ENCODE data around the gene TMEFF2. TPM values are rescaled to one million over a fixed set of nuclear protein-coding genes. Genes with fewer than 3 reads are reported as not detected.

TMEFF2 gene
- total RNA-seq, 1 experiment from 2014 or later, result not detected

DNA sequence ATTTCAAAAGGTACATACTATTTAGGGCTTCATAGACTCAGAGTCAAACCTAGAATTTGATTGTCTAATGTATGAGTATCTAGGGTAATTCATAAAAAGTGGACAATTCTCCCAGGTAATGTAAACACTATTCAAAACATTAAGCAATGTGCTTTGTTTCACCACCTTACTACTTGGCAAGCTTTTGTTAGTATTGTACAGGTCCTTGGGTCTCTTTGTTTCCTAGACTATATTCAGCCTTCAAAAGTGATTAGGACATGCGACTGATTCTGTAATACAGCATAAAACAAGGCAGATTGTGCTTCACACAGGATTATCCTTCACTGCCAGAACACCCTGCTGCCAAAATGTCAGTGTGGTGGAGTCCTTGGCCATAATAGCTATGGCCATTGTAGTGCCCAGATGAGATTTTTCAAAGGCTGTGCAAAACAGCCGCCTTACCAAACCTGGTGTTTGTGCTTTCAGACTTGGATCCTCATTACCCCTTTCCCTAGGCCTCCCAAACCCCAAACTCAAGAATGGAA, 257.8 kb downstream of the TMEFF2 start:
- no TSS peak for BruUV-seq (replicated peaks)
- DNase-seq, result no peak
- CTCF ChIA-PET, result interaction anchor here (1.4 kb wide), 1 partner anchor 226 kb away, joined by 3 read pairs; no protein-coding TSS in a partner anchor
- Mint-ChIP-seq H3K27ac (ENCODE audit: unreplicated experiment) (no peak overlapping the region), H3K27me3 (ENCODE audit: unreplicated experiment) (no peaks in the 10 kb centered on the region), H3K36me3 (ENCODE audit: insufficient read depth, unreplicated experiment) (no peaks in the 10 kb centered on the region), H3K4me3 (ENCODE audit: low read depth, unreplicated experiment) (no peak overlapping the region), H3K4me1 (ENCODE audit: low read depth, unreplicated experiment) (no peaks in the 10 kb centered on the region), H3K9me3 (ENCODE audit: low read depth, unreplicated experiment) (no peaks in the 10 kb centered on the region)
- TF ChIP-seq, protein P1, sequence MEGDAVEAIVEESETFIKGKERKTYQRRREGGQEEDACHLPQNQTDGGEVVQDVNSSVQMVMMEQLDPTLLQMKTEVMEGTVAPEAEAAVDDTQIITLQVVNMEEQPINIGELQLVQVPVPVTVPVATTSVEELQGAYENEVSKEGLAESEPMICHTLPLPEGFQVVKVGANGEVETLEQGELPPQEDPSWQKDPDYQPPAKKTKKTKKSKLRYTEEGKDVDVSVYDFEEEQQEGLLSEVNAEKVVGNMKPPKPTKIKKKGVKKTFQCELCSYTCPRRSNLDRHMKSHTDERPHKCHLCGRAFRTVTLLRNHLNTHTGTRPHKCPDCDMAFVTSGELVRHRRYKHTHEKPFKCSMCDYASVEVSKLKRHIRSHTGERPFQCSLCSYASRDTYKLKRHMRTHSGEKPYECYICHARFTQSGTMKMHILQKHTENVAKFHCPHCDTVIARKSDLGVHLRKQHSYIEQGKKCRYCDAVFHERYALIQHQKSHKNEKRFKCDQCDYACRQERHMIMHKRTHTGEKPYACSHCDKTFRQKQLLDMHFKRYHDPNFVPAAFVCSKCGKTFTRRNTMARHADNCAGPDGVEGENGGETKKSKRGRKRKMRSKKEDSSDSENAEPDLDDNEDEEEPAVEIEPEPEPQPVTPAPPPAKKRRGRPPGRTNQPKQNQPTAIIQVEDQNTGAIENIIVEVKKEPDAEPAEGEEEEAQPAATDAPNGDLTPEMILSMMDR (IDR thresholded peaks at IDR 0.05; ENCODE audit: unreplicated experiment), result no peak
- intact Hi-C loops (cut with micrococcal nuclease; ENCODE audit: unreplicated experiment), result no loop called here

DNA sequence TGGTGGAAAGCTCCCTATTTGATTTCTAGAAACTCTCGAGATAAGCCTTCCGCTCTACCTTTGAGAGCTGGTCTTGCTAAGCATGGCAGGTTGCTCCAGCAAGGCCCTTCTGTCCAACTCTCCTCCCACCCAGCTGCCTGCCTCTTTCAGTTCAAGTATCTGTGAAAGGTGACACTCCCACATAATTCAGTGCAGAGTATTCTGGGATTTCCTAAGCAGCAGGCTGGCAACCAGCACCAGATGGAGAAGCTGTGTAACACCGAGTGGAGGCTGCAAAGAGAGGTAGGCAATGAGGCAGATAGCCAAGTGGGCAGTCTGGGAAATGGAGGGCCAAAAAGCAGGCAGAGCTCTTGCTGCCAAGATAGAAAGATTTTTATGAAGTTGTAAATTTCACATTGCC, 259.5 kb downstream of the TMEFF2 start:
- CTCF ChIA-PET, result interaction anchor here (1.5 kb wide), 1 partner anchor 17 kb away, joined by 3 read pairs; no protein-coding TSS in a partner anchor
- Mint-ChIP-seq H3K36me3 (ENCODE audit: insufficient read depth, unreplicated experiment) (no peaks in the 10 kb centered on the region), H3K27ac (ENCODE audit: unreplicated experiment) (no peak overlapping the region), H3K27me3 (ENCODE audit: unreplicated experiment) (no peaks in the 10 kb centered on the region), H3K9me3 (ENCODE audit: low read depth, unreplicated experiment) (no peaks in the 10 kb centered on the region), H3K4me3 (ENCODE audit: low read depth, unreplicated experiment) (no peak overlapping the region), H3K4me1 (ENCODE audit: low read depth, unreplicated experiment) (no peaks in the 10 kb centered on the region)
- TF ChIP-seq, protein P1 (IDR thresholded peaks at IDR 0.05; ENCODE audit: unreplicated experiment), result no peak
- BruUV-seq (replicated peaks), result no TSS peak
- intact Hi-C loops (cut with micrococcal nuclease; ENCODE audit: unreplicated experiment), result no loop called here
- no peak for DNase-seq

DNA sequence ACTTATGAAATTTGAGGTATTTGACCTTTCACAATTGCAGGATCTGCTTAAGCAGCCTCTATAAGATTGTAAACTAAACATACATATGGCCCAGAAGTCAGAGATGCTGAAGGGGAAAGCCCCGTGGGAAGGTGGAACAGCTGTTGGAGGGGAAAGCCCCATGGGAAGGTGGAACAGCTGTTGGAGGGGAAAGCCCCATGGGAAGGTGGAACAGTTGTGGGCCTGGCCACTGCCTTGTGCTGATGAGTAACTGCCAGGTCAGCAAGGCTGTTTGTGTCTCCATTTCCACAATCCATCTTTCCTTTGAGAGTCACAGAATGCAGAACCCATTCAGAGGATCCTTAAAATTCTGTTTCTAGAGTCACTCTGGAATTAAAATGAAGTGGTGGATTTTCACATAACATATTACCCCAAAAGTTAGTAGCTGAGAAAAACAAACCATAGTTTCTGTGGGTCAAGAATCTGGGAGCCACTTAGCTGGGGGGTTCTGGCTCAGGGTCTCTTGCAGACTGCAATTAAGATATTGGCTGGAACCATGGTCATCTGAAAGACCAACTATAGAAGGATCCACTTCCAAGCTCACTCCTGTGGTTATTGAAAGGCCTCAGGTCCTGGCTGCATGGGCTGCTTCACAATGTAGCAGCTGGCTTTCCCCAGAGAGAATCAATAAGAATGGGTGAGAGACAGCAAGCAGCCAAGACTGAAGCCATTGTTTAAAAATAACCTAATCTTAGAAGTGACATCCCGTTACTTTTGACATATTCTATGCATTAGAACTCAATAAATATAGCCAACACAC, 261.2 kb downstream of the TMEFF2 start:
- intact Hi-C loops (cut with micrococcal nuclease; ENCODE audit: unreplicated experiment), result no loop called here
- no peak overlapping the region for H3K27ac Mint-ChIP-seq (ENCODE audit: unreplicated experiment)
- H3K27me3 Mint-ChIP-seq (ENCODE audit: unreplicated experiment), result no peaks in the 10 kb centered on the region
- BruUV-seq (replicated peaks), result no TSS peak
- no peaks in the 10 kb centered on the region for H3K9me3 Mint-ChIP-seq (ENCODE audit: low read depth, unreplicated experiment)
- H3K4me3 Mint-ChIP-seq (ENCODE audit: low read depth, unreplicated experiment), result no peak overlapping the region
- H3K4me1 Mint-ChIP-seq (ENCODE audit: low read depth, unreplicated experiment), result peaks cover under 1% of the 10 kb centered on the region
- DNase-seq, result no peak
- CTCF ChIA-PET, result no interaction called here
- H3K36me3 Mint-ChIP-seq (ENCODE audit: insufficient read depth, unreplicated experiment), result no peaks in the 10 kb centered on the region
- TF ChIP-seq, protein P1 (IDR thresholded peaks at IDR 0.05; ENCODE audit: unreplicated experiment), result no peak

DNA sequence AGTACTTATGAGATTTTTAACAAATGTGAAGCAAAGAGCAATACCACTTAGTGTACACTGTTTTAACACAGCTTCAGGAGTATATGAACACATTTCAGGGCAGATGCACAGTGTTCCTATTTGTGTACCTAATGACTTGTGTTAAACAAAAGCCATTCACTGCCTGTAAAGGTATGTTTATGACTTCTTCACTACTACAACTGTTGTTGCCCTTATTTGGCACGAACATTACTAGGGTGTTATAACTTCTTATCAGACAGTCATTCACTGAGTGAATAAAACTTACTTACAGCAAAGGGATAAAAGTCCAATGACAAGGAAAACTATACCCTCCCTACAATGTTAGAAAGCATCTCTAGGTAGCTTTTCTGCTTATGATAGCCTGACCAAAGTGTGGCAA, 262.4 kb downstream of the TMEFF2 start:
- Mint-ChIP-seq H3K4me3 (ENCODE audit: low read depth, unreplicated experiment) (no peak overlapping the region), H3K27me3 (ENCODE audit: unreplicated experiment) (no peaks in the 10 kb centered on the region), H3K27ac (ENCODE audit: unreplicated experiment) (no peak overlapping the region), H3K9me3 (ENCODE audit: low read depth, unreplicated experiment) (no peaks in the 10 kb centered on the region), H3K4me1 (ENCODE audit: low read depth, unreplicated experiment) (peaks cover 13% of the 10 kb centered on the region), H3K36me3 (ENCODE audit: insufficient read depth, unreplicated experiment) (peaks cover 2% of the 10 kb centered on the region)
- intact Hi-C loops (cut with micrococcal nuclease; ENCODE audit: unreplicated experiment), result no loop called here
- TF ChIP-seq, protein P1 (IDR thresholded peaks at IDR 0.05; ENCODE audit: unreplicated experiment), result no peak
- no TSS peak for BruUV-seq (replicated peaks)
- CTCF ChIA-PET, result no interaction called here
- DNase-seq, result no peak
